Kasumi-1 (cell line): ENCODE data around the gene TMED10.
"Not testable (repeated sequence)": the region's sequence is repeated elsewhere in the genome, so short reads cannot be mapped to it uniquely, and the experiment has no call there.

ENCODE experiments used
- DNase-seq, 2 experiments: peaks; one replicate each; lab custom pipeline; 2025; lab: John Stamatoyannopoulos, UW

TMED10 gene

GRCh38 chr14:75127474-75127820, 49.0 kb downstream of the TMED10 start:
- not testable (repeated sequence) for DNase-seq

- peak; percentile 75 to 83 for DNase-seq
These were observed 49.5 kb downstream of the TMED10 start, which contains the start of gene NEK9 for GRCh38 chr14:75126679-75127473. TSS of gene NEK9 (minus strand) at chr14:75127048. CDS start at chr14:75126921, 127 bp downstream.

- peak; percentile 60 for DNase-seq
These were observed 50.3 kb downstream of the TMED10 start for GRCh38 chr14:75126121-75126544.

GRCh38 chr14:75125617-75126016, 50.8 kb downstream of the TMED10 start:
- DNase-seq = peak; percentile 6 to 13

- peak; percentile 83 to 88 for DNase-seq
These were observed 52.4 kb downstream of the TMED10 start for GRCh38 chr14:75123991-75124390.

GRCh38 chr14:75121552-75121951, 54.9 kb downstream of the TMED10 start:
- DNase-seq = no peak

- peak; percentile 15 to 23 for DNase-seq
These were observed 55.7 kb downstream of the TMED10 start for GRCh38 chr14:75120541-75121291.

GRCh38 chr14:75119056-75119455, 57.4 kb downstream of the TMED10 start:
- DNase-seq = no peak

GRCh38 chr14:75113932-75114539, 62.4 kb downstream of the TMED10 start:
- DNase-seq = no peak

GRCh38 chr14:75109877-75110276, 66.5 kb downstream of the TMED10 start:
- no peak for DNase-seq

GRCh38 chr14:75107186-75107585, 69.2 kb downstream of the TMED10 start:
- no peak for DNase-seq

GRCh38 chr14:75101491-75101890, 74.9 kb downstream of the TMED10 start:
- DNase-seq = no peak

- no peak for DNase-seq
These were observed 77.7 kb downstream of the TMED10 start for GRCh38 chr14:75098682-75099081.

- DNase-seq = no peak
These were observed 78.2 kb downstream of the TMED10 start for GRCh38 chr14:75098212-75098611.

- no peak for DNase-seq
These were observed 79.5 kb downstream of the TMED10 start for GRCh38 chr14:75096959-75097358.

- no peak for DNase-seq
These were observed 80.7 kb downstream of the TMED10 start for GRCh38 chr14:75095690-75096089.

- no peak for DNase-seq
These were observed 81.5 kb downstream of the TMED10 start for GRCh38 chr14:75094896-75095295.

- no peak for DNase-seq
These were observed 83.7 kb downstream of the TMED10 start for GRCh38 chr14:75092698-75093097.

GRCh38 chr14:75091251-75091650, 85.2 kb downstream of the TMED10 start:
- no peak for DNase-seq

- no peak for DNase-seq
These were observed 86.1 kb downstream of the TMED10 start for GRCh38 chr14:75090353-75090752.

- peak; percentile 54 to 59 for DNase-seq
These were observed 87.6 kb downstream of the TMED10 start for GRCh38 chr14:75088566-75089373.

GRCh38 chr14:75088153-75088552, 88.3 kb downstream of the TMED10 start:
- DNase-seq = no peak
